Peyer's patch (tissue), 4 donors: ENCODE measurements around the gene MYLK. TPM values are rescaled to one million over a fixed set of nuclear protein-coding genes. Genes with fewer than 3 reads are reported as not detected.
"Not testable (repeated sequence)": the region's sequence is repeated elsewhere in the genome, so short reads cannot be mapped to it uniquely, and the experiment has no call there.

Source experiments
- DNase-seq, 3 donors: peaks; one replicate each; pipeline ENCODE4 v3.0.0-alpha.2; 2017 to 2019
- H3K27ac ChIP-seq, 4 donors: fragments of 200-600 bp; sonication (generic); one replicate each; pipeline ENCODE4 v1.5.1; 2016 to 2019
- H3K27me3 ChIP-seq, 2 donors: fragments of 200-600 bp; sonication (generic); one replicate each; pipeline ENCODE4 v1.5.1; 2019
- H3K36me3 ChIP-seq, 3 donors: fragments of 200-600 bp; sonication (generic); one replicate each; pipeline ENCODE4 v1.5.1; 2016 to 2019
- H3K4me1 ChIP-seq, 4 donors: fragments of 200-600 bp; sonication (generic); one replicate each; pipeline ENCODE4 v1.5.1; 2016 to 2019
- H3K4me3 ChIP-seq, 4 donors: fragments of 200-600 bp; sonication (generic); 1 replicate in 3 of 4; 2 replicates in 1 of 4; pipeline ENCODE4 v1.5.1; 2016 to 2019; ENCODE audit warnings: mild to moderate bottlenecking in 1 of 4
- H3K9me3 ChIP-seq, 4 donors: fragments of 200-600 bp; sonication (generic); one replicate each; pipeline ENCODE4 v1.5.1; 2016 to 2019; ENCODE audit warnings: mild to moderate bottlenecking in 1 of 4
- POLR2A ChIP-seq, 2 donors: fragments of 450-650 bp; IDR thresholded peaks; one replicate each; pipeline ENCODE4 v1.5.1; 2017; ENCODE audit warnings: antibody characterized with exemption in 2 of 2, mild to moderate bottlenecking in 2 of 2, moderate library complexity in 2 of 2
- total RNA-seq, 4 donors: library from RNA; depleted of rRNA; stranded (reverse); fragments of >200 nt; gene quantifications; one replicate each; pipeline ENCODE4 v1.1.0, GENCODE V29; 2016
- TF ChIP-seq, protein P1 (sequence below), 6 experiments: fragments of 450-650 bp in 4 of 6; fragments of 200-600 bp in 2 of 6; sonication (generic) in 1 of 6; IDR thresholded peaks; one replicate each; pipeline ENCODE4 v1.5.1; 2017 to 2019; ENCODE audit warnings: antibody characterized with exemption in 6 of 6, mild to moderate bottlenecking in 3 of 6, moderate library complexity in 1 of 6

MYLK gene
- total RNA-seq, 4 donors from 2014 or later = 81.3 to 117 (median 94.1) TPM

DNA sequence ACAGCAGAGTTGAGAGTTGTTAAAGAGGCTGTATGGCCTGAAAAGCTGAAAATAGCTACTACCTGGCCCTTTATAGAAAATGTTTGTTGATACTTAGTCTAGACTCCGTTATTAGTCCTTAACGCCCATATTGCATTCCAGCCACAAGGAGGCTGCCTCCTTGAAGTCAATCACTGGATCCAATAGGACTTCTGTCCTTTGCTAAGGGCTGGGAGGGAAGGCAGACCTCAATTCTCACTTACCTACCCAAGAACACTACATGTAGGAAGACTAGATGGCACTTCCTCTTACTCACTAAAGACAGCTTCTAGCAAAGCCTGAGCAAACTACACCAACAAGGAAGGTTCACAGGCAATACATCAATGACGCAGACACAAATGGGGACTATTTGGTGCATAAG lies 159.8 kb downstream of the MYLK start:
- H3K27me3 ChIP-seq = no peaks in the 10 kb centered on the region
- no peaks in the 10 kb centered on the region for H3K9me3 ChIP-seq
- no peak overlapping the region for H3K27ac ChIP-seq
- no peak for DNase-seq
- no peak overlapping the region for H3K4me3 ChIP-seq
- TF ChIP-seq, protein P1, sequence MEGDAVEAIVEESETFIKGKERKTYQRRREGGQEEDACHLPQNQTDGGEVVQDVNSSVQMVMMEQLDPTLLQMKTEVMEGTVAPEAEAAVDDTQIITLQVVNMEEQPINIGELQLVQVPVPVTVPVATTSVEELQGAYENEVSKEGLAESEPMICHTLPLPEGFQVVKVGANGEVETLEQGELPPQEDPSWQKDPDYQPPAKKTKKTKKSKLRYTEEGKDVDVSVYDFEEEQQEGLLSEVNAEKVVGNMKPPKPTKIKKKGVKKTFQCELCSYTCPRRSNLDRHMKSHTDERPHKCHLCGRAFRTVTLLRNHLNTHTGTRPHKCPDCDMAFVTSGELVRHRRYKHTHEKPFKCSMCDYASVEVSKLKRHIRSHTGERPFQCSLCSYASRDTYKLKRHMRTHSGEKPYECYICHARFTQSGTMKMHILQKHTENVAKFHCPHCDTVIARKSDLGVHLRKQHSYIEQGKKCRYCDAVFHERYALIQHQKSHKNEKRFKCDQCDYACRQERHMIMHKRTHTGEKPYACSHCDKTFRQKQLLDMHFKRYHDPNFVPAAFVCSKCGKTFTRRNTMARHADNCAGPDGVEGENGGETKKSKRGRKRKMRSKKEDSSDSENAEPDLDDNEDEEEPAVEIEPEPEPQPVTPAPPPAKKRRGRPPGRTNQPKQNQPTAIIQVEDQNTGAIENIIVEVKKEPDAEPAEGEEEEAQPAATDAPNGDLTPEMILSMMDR (IDR thresholded peaks at IDR 0.05) = peak in 3 of 6 experiments; percentile 11 to 15 (median 13)
- TF ChIP-seq POLR2A (IDR thresholded peaks at IDR 0.05) = no peak
- no peaks in the 10 kb centered on the region for H3K36me3 ChIP-seq
- H3K4me1 ChIP-seq = peaks cover 0 to 5% (median 0%) of the 10 kb centered on the region in 4 donors

DNA sequence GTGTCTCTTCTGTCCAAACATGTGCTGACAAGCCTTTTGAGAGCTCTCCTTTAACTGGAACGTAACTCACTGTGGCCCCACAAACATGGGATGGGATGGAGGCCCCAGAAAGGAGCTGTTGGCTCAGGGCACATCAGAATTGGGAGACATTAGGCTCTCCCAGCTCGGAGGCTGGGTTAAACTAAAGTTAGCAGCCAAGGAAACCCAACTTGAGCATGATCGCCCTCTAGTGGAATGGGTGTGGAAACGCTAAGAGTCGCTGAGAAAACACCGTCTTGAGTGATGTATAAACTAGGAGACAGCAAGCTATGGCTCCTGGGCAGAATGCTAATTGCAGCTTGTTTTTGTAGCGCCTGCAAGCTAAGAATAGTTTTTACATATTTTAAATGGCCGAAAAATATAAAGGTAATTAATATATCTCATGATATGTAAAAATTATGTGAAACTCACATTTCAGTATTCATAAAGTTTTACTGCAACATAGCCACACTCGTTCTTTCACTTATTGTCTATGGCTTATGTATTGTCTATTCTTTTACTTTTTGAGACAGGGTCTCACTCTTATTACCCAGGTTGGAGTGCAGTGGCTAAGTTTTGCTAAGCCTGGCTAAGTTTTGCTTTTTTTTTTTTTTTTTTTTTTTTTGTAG lies 160.5 kb downstream of the MYLK start:
- no peaks in the 10 kb centered on the region for H3K9me3 ChIP-seq

DNA sequence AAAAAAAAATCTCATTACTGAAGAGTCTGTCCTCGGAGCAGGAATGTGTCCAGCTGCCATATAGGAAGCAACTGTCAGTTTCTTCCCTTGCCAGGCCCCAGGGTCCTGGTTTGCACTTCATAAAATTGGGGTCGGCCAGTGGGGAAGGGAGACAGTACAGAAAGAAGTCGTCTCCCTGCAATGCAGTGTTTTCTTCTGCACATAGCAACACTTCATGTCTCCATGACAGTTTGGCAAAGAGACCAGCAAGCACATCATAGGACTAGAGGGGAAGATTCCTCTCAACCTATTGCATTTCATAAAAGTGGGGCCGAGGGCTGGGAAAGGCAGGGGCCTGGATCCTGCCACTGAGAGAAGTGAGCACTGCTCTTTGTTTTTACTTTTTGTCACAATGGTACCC lies 161.1 kb downstream of the MYLK start:
- H3K9me3 ChIP-seq = no peaks in the 10 kb centered on the region
- H3K4me3 ChIP-seq = no peak overlapping the region
- H3K27me3 ChIP-seq = no peaks in the 10 kb centered on the region
- TF ChIP-seq, protein P1 (IDR thresholded peaks at IDR 0.05) = no peak
- no peak for TF ChIP-seq POLR2A (IDR thresholded peaks at IDR 0.05)
- H3K36me3 ChIP-seq = no peaks in the 10 kb centered on the region
- no peak for DNase-seq
- H3K4me1 ChIP-seq = peaks cover 0 to 6% (median 0%) of the 10 kb centered on the region in 4 donors
- H3K27ac ChIP-seq = no peak overlapping the region

More for the DNA sequence above, 160.5 kb downstream of the MYLK start:
- DNase-seq = peak in 1 of 3 donors; percentile 70
- Histone ChIP-seq H3K4me1 (peaks cover 0 to 6% (median 0%) of the 10 kb centered on the region in 4 donors), H3K36me3 (no peaks in the 10 kb centered on the region), H3K27ac (no peak overlapping the region), H3K27me3 (no peaks in the 10 kb centered on the region), H3K4me3 (no peak overlapping the region)
- TF ChIP-seq, protein P1 (IDR thresholded peaks at IDR 0.05) = peak; percentile 6 to 78 (median 69)
- TF ChIP-seq POLR2A (IDR thresholded peaks at IDR 0.05) = no peak

DNA sequence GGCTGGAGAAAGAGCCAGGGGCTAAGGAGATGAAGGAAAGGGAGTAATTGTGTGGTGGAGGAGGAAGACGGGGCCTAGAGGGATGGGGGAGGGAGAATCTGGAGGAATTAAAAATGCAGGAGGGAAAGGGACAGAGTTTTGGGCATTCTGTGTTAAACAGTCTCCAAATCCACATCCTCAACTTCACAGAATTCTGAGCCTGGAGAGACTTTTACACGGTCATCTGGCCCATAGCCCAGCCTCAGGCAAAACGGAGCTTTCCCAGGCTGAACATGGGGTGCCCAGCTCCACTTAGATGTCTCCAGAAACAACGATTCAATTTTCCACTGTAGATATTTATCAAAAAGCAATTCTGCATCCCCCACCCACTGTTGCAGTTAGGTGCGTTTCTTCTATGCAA lies 161.7 kb downstream of the MYLK start:
- Histone ChIP-seq H3K4me3 (no peak overlapping the region), H3K36me3 (no peaks in the 10 kb centered on the region), H3K4me1 (peaks cover 0 to 6% (median 0%) of the 10 kb centered on the region in 4 donors), H3K9me3 (no peaks in the 10 kb centered on the region), H3K27me3 (no peaks in the 10 kb centered on the region), H3K27ac (no peak overlapping the region)
- TF ChIP-seq, protein P1 (IDR thresholded peaks at IDR 0.05) = no peak
- no peak for TF ChIP-seq POLR2A (IDR thresholded peaks at IDR 0.05)
- DNase-seq = no peak

DNA sequence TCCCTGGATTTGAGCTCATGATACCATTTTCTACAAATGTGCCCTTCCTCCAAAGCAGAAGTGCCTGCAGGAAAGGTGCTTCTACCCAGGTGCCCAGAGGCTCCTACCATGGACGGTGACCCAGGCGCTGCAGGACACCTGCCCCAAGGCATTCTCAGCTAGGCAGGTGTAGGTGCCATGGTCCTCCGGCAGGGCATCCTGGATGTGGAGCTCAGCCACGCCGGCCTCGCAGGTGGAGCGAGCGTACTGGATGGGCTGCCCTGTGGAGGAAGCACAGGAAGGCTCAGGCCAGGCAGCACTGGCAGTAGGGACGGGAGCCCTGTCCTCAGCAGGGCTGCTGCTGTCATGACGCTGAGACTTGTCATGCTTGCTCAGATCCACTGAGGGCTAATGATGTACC lies 162.1 kb downstream of the MYLK start:
- Histone ChIP-seq H3K36me3 (no peaks in the 10 kb centered on the region), H3K4me1 (peaks cover 0 to 6% (median 0%) of the 10 kb centered on the region in 4 donors), H3K27me3 (no peaks in the 10 kb centered on the region), H3K4me3 (no peak overlapping the region), H3K27ac (no peak overlapping the region), H3K9me3 (no peaks in the 10 kb centered on the region)
- no peak for DNase-seq
- TF ChIP-seq POLR2A (IDR thresholded peaks at IDR 0.05) = no peak
- TF ChIP-seq, protein P1 (IDR thresholded peaks at IDR 0.05) = no peak

DNA sequence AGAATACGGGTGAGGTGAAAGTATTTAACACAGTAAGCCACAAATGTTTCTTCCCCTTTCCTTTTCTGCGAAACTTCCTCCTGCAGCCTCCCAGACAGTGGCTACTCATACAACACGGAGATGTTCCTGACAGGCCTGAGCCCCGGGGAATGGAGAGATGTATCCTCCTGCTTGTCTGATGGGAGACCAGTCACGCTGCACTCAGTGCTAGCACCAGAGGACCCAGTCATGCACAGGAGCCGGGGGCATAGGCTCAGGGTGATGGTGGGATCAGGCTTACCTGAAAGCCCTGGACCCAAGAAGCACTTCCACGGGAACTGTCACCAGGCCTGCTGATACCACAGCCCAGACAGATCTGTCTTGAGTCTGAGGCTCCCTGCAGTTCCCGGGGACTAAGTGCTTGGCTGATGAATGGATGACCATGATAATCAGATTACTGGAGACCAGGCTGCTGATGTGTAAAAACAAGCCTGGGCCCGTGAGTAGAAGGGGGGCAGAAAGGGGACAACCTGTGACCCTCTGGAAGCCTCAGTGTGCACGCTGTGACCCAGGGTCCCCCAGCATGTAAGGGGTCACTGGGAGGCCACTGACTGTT lies 162.9 kb downstream of the MYLK start:
- not testable (repeated sequence) for DNase-seq, H3K27me3 ChIP-seq, H3K36me3 ChIP-seq, H3K4me1 ChIP-seq, H3K9me3 ChIP-seq, H3K4me3 ChIP-seq
- H3K27ac ChIP-seq = peak overlapping the region in 1 of 4 donors; percentile 70
